NCI-H146 treated with DMSO at 0.1 percent for 48 hours (cell line): ENCODE results near the gene EYS.

Experiments
- DNase-seq: peaks from one replicate; lab custom pipeline; 2025; ENCODE audit not compliant: unreplicated experiment; lab: John Stamatoyannopoulos, UW

Gene EYS

GRCh38 chr6:64672651-64673050 is 1034.4 kb downstream of the EYS start:
- no peak for DNase-seq

GRCh38 chr6:64672131-64672530 is 1034.9 kb downstream of the EYS start:
- DNase-seq = no peak

GRCh38 chr6:64665137-64665536 is 1041.9 kb downstream of the EYS start:
- DNase-seq = no peak

- DNase-seq = no peak
Observed at GRCh38 chr6:64664480-64664879, 1042.5 kb downstream of the EYS start.

- DNase-seq = no peak
Observed at GRCh38 chr6:64644024-64644423, 1063.0 kb downstream of the EYS start.

GRCh38 chr6:64630901-64631300 is 1076.1 kb downstream of the EYS start:
- no peak for DNase-seq

GRCh38 chr6:64622944-64623343 is 1084.1 kb downstream of the EYS start:
- DNase-seq = no peak

GRCh38 chr6:64602993-64603392 is 1104.0 kb downstream of the EYS start:
- no peak for DNase-seq

GRCh38 chr6:64591676-64592036 is 1115.4 kb downstream of the EYS start:
- no peak for DNase-seq

- no peak for DNase-seq
Observed at GRCh38 chr6:64590965-64591675, 1115.9 kb downstream of the EYS start.

- DNase-seq = no peak
Observed at GRCh38 chr6:64589961-64590360, 1117.1 kb downstream of the EYS start.

GRCh38 chr6:64580346-64580745 is 1126.7 kb downstream of the EYS start:
- DNase-seq = no peak

GRCh38 chr6:64553249-64553786 is 1153.7 kb downstream of the EYS start:
- DNase-seq = no peak

- DNase-seq = no peak
Observed at GRCh38 chr6:64547594-64548268, 1159.3 kb downstream of the EYS start.

GRCh38 chr6:64539917-64540316 is 1167.1 kb downstream of the EYS start:
- no peak for DNase-seq

GRCh38 chr6:64538722-64539121 is 1168.3 kb downstream of the EYS start:
- DNase-seq = no peak

GRCh38 chr6:64527899-64528298 is 1179.1 kb downstream of the EYS start:
- DNase-seq = no peak

GRCh38 chr6:64522859-64523258 is 1184.2 kb downstream of the EYS start:
- no peak for DNase-seq

- no peak for DNase-seq
Observed at GRCh38 chr6:64520050-64520449, 1187.0 kb downstream of the EYS start.

- DNase-seq = no peak
Observed at GRCh38 chr6:64516393-64516792, 1190.6 kb downstream of the EYS start.

GRCh38 chr6:64507661-64508060 is 1199.4 kb downstream of the EYS start:
- no peak for DNase-seq

GRCh38 chr6:64505312-64505711 is 1201.7 kb downstream of the EYS start:
- DNase-seq = no peak

- DNase-seq = no peak
Observed at GRCh38 chr6:64504503-64504902, 1202.5 kb downstream of the EYS start.
